C4-2B (cell line): ENCODE data around the gene SETD2.

Experiments
- ZFX ChIP-seq: fragments of 450-650 bp; IDR thresholded peaks from 2 replicates; pipeline ENCODE4 v1.6.1; 2017
- TF ChIP-seq, protein P1 (sequence below): fragments of 450-650 bp; conservative IDR thresholded peaks from 2 replicates; pipeline ENCODE4 v1.5.1; 2017; ENCODE audit warnings: mild to moderate bottlenecking

DNA sequence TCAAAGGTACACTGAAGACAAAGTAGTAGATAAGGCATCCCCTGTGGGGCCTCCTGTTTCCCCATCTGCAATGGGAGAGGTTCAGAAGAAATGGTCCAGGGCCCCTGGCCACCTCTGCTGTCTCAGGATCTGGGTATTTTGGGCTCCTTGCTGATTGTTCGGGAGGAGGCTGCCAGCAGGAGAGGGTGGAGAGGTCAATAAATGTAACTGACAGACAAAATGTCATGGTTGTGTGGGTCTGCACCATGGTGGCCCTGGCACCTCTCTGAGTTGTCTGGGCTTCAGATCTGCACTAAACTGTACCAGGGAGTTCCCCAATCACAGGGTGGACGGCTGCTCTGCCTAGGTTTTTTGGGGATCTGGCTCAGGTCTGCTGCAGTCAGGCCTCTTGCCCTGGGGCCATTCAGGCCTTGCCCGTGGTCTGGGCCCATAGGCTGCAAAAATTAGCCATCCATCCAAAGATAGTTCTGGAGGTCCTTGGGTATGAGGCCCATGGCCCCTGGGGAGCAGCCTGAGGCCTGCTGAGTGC lies 177.1 kb downstream of the SETD2 start:
- TF ChIP-seq, protein P1, sequence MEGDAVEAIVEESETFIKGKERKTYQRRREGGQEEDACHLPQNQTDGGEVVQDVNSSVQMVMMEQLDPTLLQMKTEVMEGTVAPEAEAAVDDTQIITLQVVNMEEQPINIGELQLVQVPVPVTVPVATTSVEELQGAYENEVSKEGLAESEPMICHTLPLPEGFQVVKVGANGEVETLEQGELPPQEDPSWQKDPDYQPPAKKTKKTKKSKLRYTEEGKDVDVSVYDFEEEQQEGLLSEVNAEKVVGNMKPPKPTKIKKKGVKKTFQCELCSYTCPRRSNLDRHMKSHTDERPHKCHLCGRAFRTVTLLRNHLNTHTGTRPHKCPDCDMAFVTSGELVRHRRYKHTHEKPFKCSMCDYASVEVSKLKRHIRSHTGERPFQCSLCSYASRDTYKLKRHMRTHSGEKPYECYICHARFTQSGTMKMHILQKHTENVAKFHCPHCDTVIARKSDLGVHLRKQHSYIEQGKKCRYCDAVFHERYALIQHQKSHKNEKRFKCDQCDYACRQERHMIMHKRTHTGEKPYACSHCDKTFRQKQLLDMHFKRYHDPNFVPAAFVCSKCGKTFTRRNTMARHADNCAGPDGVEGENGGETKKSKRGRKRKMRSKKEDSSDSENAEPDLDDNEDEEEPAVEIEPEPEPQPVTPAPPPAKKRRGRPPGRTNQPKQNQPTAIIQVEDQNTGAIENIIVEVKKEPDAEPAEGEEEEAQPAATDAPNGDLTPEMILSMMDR, result no peak
- TF ChIP-seq ZFX, result no peak
